ENCODE results near the gene MRPL33. TPM values are rescaled to one million over a fixed set of nuclear protein-coding genes. Genes with fewer than 3 reads are reported as not detected.

MRPL33 gene
- total and polyA plus RNA-seq, 2 of the 13 experiments (the other 11 are each of a cell fraction or from before 2014, with no cell fraction given): 69.7 to 218 TPM

DNA sequence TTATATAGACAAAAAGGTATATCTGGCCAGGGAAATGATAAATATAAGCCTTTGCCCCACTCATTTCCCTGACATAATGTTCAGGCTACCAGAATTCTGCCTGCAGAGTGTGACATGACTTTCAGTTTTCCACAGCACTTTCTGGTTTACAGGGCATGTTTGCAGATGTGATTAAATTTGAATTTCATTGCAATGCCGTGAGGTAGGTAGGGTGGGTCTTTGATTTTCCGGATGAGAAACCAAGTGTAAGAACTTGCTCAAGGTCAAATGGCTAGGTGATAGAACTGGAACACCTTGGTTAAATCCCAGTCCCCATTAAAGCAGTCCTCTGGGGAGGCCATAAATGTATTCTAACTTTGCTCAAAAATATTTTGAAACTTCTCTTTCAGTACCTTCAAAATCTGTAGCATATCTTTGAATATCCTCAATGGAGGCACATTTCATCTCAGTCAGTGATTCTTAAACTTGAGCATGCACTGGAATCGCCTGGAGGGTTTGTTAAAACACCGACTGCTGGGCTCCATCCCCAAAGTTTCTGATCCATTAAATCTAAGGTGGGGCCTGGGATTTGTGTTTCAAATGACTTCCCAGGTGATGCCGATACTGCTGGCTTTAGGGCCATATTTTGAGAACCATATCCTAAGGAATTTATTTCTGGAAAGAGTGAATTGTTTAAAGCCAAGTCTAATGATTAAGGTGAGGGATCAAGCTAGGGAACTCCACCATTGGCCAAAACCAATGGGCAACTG lies 35.0 kb downstream of the MRPL33 start:
- intact Hi-C loops (cut with micrococcal nuclease; ENCODE audit: unreplicated experiment): loop anchor here (1.0 to 10.0 kb wide), 3 partner anchors 198 to 646 kb away; no protein-coding TSS in a partner anchor
- TF ChIP-seq STAT5B (CRISPR knock-in tag; IDR thresholded peaks at IDR 0.05): no peak
- TF ChIP-seq MATR3 (CRISPR knock-in tag; IDR thresholded peaks at IDR 0.05): no peak
- no peak for TF ChIP-seq RFXANK (CRISPR knock-in tag; IDR thresholded peaks at IDR 0.05)
- TF ChIP-seq, protein P1, sequence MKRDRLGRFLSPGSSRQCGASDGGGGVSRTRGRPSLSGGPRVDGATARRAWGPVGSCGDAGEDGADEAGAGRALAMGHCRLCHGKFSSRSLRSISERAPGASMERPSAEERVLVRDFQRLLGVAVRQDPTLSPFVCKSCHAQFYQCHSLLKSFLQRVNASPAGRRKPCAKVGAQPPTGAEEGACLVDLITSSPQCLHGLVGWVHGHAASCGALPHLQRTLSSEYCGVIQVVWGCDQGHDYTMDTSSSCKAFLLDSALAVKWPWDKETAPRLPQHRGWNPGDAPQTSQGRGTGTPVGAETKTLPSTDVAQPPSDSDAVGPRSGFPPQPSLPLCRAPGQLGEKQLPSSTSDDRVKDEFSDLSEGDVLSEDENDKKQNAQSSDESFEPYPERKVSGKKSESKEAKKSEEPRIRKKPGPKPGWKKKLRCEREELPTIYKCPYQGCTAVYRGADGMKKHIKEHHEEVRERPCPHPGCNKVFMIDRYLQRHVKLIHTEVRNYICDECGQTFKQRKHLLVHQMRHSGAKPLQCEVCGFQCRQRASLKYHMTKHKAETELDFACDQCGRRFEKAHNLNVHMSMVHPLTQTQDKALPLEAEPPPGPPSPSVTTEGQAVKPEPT (CRISPR knock-in tag; IDR thresholded peaks at IDR 0.05; ENCODE audit: low read depth): no peak
- TF ChIP-seq, protein P2, sequence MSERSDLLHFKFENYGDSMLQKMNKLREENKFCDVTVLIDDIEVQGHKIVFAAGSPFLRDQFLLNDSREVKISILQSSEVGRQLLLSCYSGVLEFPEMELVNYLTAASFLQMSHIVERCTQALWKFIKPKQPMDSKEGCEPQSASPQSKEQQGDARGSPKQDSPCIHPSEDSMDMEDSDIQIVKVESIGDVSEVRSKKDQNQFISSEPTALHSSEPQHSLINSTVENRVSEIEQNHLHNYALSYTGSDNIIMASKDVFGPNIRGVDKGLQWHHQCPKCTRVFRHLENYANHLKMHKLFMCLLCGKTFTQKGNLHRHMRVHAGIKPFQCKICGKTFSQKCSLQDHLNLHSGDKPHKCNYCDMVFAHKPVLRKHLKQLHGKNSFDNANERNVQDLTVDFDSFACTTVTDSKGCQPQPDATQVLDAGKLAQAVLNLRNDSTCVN (CRISPR knock-in tag; IDR thresholded peaks at IDR 0.05; ENCODE audit: borderline replicate concordance): no peak
- no peak for TF ChIP-seq NCOA5 (CRISPR knock-in tag; IDR thresholded peaks at IDR 0.05)
- TF ChIP-seq ZNF567 (CRISPR knock-in tag; IDR thresholded peaks at IDR 0.05; ENCODE audit: borderline replicate concordance): no peak
- TF ChIP-seq ZSCAN30 (CRISPR knock-in tag; IDR thresholded peaks at IDR 0.05): no peak
- no peak for TF ChIP-seq RFX3 (CRISPR knock-in tag; IDR thresholded peaks at IDR 0.05)
- TF ChIP-seq HNF4G (IDR thresholded peaks at IDR 0.05; ENCODE audit: borderline replicate concordance, low read depth, low read length): no peak
- no peak for TF ChIP-seq HNF4G (CRISPR knock-in tag; IDR thresholded peaks at IDR 0.05; ENCODE audit: borderline replicate concordance, low read depth)
- no peak for TF ChIP-seq ZNF639 (CRISPR knock-in tag; conservative IDR thresholded peaks at IDR 0.05)
- no peak for TF ChIP-seq ZNF672 (CRISPR knock-in tag; IDR thresholded peaks at IDR 0.05)
- TF ChIP-seq KLF9 (CRISPR knock-in tag; IDR thresholded peaks at IDR 0.05; ENCODE audit: low read depth): no peak
- no peak for TF ChIP-seq SKIL (CRISPR knock-in tag; IDR thresholded peaks at IDR 0.05; ENCODE audit: borderline replicate concordance)
- no peak for TF ChIP-seq HOXA7 (CRISPR knock-in tag; IDR thresholded peaks at IDR 0.05)
- no peak for TF ChIP-seq BRF2 (CRISPR knock-in tag; IDR thresholded peaks at IDR 0.05)

More for the DNA sequence above, 35.0 kb downstream of the MRPL33 start:
- no peaks in the 10 kb centered on the region for H3K79me2 ChIP-seq (ENCODE audit: insufficient read depth, low read length)
- H3K4me1 ChIP-seq (ENCODE audit: insufficient read depth, low read length): peaks cover 15% of the 10 kb centered on the region
- POLR2A ChIA-PET: no interaction called here
- H3K9ac ChIP-seq (ENCODE audit: insufficient read depth, low read depth, low read length): no peak overlapping the region
- CTCF ChIA-PET (ENCODE audit: low intra/inter-chr PET ratio, low total read pairs): interaction anchor here (0.6 kb wide), 1 partner anchor 646 kb away, joined by 3 read pairs; no protein-coding TSS in a partner anchor
- no peak overlapping the region for H3K4me3 ChIP-seq (replicated peaks in 1 of 3; ENCODE audit: insufficient read depth in 1 of 3, low read depth in 2 of 3, low read length in 3 of 3)
- H3K9me3 ChIP-seq (ENCODE audit: low read length): no peaks in the 10 kb centered on the region
- no TSS peak for BruUV-seq (replicated peaks)
- 87% methylated on average over 5 of the region's 5 CpGs for WGBS (ENCODE audit: low lambda C conversion rate)
- ATAC-seq: no peak
- H2AFZ ChIP-seq (ENCODE audit: low read length): no peak overlapping the region
- H3K4me2 ChIP-seq (ENCODE audit: low read depth, low read length): no peak overlapping the region
- no peak overlapping the region for H3K27ac ChIP-seq (ENCODE audit: extremely low read length, insufficient read depth, low read length)
- in situ Hi-C loops (cut with HindIII; ENCODE audit: extremely low pct_ligation_motif_present, low pct_unique_long_range_greater_than_20kb): no loop called here
- DNase-seq (ENCODE audit: low spot score): no peak
- H3K27me3 ChIP-seq (ENCODE audit: control insufficient read depth in 1 of 2, insufficient read depth in 2 of 2, low read length in 2 of 2): no peaks in the 10 kb centered on the region
- no peaks in the 10 kb centered on the region for H4K20me1 ChIP-seq (ENCODE audit: insufficient read depth, low read length)
- H3K36me3 ChIP-seq (replicated peaks in 1 of 2; ENCODE audit: control insufficient read depth in 1 of 2, insufficient read depth in 2 of 2, low read length in 2 of 2): no peaks in the 10 kb centered on the region
- no peak for FAIRE-seq
